ENCODE results near the gene ARAP1.

GRCh38 chr11:72688486-72688885 is 63.7 kb downstream of the ARAP1 start:
- TF ChIP-seq CTCF (IDR thresholded peaks at IDR 0.05; ENCODE audit: low read depth, low read length), result no peak
- no peak for TF ChIP-seq MAX (IDR thresholded peaks at IDR 0.05; ENCODE audit: low read depth, low read length)
